Tibial nerve (tissue), 4 donors: Measurements from ENCODE around the gene CRYBG3. TPM values are rescaled to one million over a fixed set of nuclear protein-coding genes. Genes with fewer than 3 reads are reported as not detected.

ENCODE experiments used
- DNase-seq, 2 donors: peaks; one replicate each; pipeline ENCODE4 v3.0.0-alpha.2; 2019; ENCODE audit warnings: low spot score in 2 of 2
- H3K27ac ChIP-seq, 4 donors: fragments of 200-600 bp; sonication (generic) in 3 of 4; one replicate each; pipeline ENCODE4 v1.5.1; 2017 to 2019; ENCODE audit warnings: mild to moderate bottlenecking in 1 of 4
- H3K27me3 ChIP-seq, 2 donors: fragments of 200-600 bp; sonication (generic) in 1 of 2; one replicate each; pipeline versions ENCODE4 v1.5.1 to v1.6.0; 2017 to 2019
- H3K36me3 ChIP-seq, 3 donors: fragments of 200-600 bp; sonication (generic); one replicate each; pipeline ENCODE4 v1.5.1; 2018 to 2019
- H3K4me1 ChIP-seq, 4 donors: fragments of 200-600 bp; sonication (generic) in 3 of 4; one replicate each; pipeline ENCODE4 v1.5.1; 2017 to 2019
- H3K4me3 ChIP-seq, 4 donors: fragments of 200-600 bp; sonication (generic) in 3 of 4; one replicate each; pipeline ENCODE4 v1.5.1; 2017 to 2019; ENCODE audit warnings: mild to moderate bottlenecking in 1 of 4, moderate library complexity in 1 of 4
- H3K9me3 ChIP-seq, 4 donors: fragments of 200-600 bp; sonication (generic) in 3 of 4; one replicate each; pipeline ENCODE4 v1.5.1; 2017 to 2019
- CTCF ChIP-seq, 5 experiments: fragments of 200-600 bp in 3 of 5; fragments of 450-650 bp in 2 of 5; sonication (generic) in 3 of 5; IDR thresholded peaks; one replicate each; pipeline ENCODE4 v1.5.1; 2016 to 2019; ENCODE audit warnings: antibody characterized with exemption in 5 of 5, mild to moderate bottlenecking in 3 of 5, moderate library complexity in 2 of 5
- EP300 ChIP-seq, 2 donors: sonication (generic); formaldehyde crosslinking; IDR thresholded peaks; one replicate each; pipeline ENCODE4 v1.6.1; 2017; ENCODE audit warnings: antibody characterized with exemption in 2 of 2, mild to moderate bottlenecking in 1 of 2
- POLR2A ChIP-seq, 2 donors: fragments of 450-650 bp; IDR thresholded peaks; one replicate each; pipeline ENCODE4 v1.6.1; 2017; ENCODE audit warnings: antibody characterized with exemption in 2 of 2, mild to moderate bottlenecking in 2 of 2, moderate library complexity in 2 of 2
- WGBS, 2 donors: methylation state at CpG; one replicate each; pipeline ENCODE4 v1.1.5; 2018; 5-methylcytosine and 5-hydroxymethylcytosine counted together
- total RNA-seq, 4 donors: library from RNA; depleted of rRNA; stranded (reverse); fragments of >200 nt; gene quantifications; one replicate each; pipeline ENCODE4 v1.1.0, GENCODE V29; 2016

Gene CRYBG3
- total RNA-seq, 4 donors from 2014 or later, result 30.9 to 48.1 (median 32.1) TPM

DNA sequence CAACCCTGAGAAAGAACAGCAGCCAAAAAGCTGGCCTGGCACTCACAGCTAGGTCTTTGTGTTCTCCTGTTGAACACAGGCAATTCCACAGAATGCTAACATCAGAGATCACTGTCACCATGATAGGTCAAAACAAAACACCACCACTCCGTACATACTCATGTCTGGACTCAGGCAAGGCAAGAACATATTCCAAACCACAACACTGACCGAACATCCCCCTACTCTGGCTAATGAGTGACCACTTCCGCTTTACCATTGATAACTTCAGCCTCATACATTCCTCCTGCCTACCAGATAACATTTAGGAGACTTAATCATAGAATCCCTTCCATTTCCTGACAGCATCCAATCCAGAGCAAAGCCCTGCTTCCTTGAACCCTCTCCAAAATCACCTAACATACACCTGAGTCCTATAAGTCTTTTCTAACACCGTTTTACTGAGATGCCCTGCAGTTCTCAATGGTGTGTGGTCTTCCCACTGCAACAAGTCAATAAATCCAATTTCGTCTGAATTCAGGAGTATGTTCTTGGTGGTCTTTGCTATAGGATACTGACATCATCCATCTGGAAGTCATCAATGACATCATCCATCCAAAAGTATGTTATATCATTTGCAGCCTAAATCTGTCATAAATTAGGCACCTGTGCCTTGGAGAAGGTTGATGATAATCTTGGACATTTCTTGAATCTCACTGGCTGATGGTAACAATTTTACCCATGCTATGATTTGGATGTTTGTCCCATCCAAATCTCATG lies 126.7 kb downstream of the CRYBG3 start:
- Histone ChIP-seq H3K4me3 (no peak overlapping the region), H3K36me3 (peaks cover 0 to 93% (median 0%) of the 10 kb centered on the region in 3 donors), H3K27ac (no peak overlapping the region), H3K27me3 (no peaks in the 10 kb centered on the region), H3K4me1 (peaks cover 0 to 10% (median 0%) of the 10 kb centered on the region in 4 donors), H3K9me3 (no peaks in the 10 kb centered on the region)
- WGBS, 2 donors, result 77 to 80% methylated on average over 5 of the region's 5 CpGs
- no peak for TF ChIP-seq EP300 (IDR thresholded peaks at IDR 0.05)
- TF ChIP-seq CTCF (IDR thresholded peaks at IDR 0.05), result no peak
- no peak for TF ChIP-seq POLR2A (IDR thresholded peaks at IDR 0.05)
- no peak for DNase-seq

DNA sequence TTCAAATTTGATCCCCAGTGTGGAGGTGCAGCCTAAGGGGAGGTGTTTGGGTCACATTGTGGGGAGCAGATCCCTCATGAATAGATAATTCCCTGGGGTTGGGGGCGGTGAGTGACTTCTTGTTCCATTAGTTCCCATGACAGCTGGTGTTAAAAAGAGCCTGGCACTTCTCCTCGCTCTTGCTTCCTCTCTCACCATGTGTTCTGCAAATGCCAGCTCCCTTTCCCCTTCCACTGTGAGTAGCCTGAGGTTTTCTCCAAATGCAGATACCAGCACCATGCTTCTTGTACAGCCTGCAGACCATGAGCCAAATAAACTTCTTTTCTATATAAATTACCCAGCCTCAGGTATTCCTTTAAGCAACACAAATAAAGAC lies 127.3 kb downstream of the CRYBG3 start:
- WGBS, 2 donors, result 88 to 93% methylated on average over 2 of the region's 2 CpGs
- peaks cover 0 to 93% (median 0%) of the 10 kb centered on the region in 3 donors for H3K36me3 ChIP-seq

GRCh38 chr3:97949743-97950142 lies 127.9 kb downstream of the CRYBG3 start:
- Histone ChIP-seq H3K9me3 (no peaks in the 10 kb centered on the region), H3K36me3 (peaks cover 0 to 94% (median 0%) of the 10 kb centered on the region in 3 donors), H3K4me1 (peaks cover 0 to 10% (median 0%) of the 10 kb centered on the region in 4 donors), H3K4me3 (no peak overlapping the region), H3K27me3 (no peaks in the 10 kb centered on the region), H3K27ac (no peak overlapping the region)
- TF ChIP-seq EP300 (IDR thresholded peaks at IDR 0.05), result no peak
- no peak for TF ChIP-seq CTCF (IDR thresholded peaks at IDR 0.05)
- no peak for TF ChIP-seq POLR2A (IDR thresholded peaks at IDR 0.05)
- 41 to 75% methylated on average over 5 of the region's 5 CpGs for WGBS, 2 donors
- DNase-seq, result no peak

More for the DNA sequence above, 127.3 kb downstream of the CRYBG3 start:
- H3K27ac ChIP-seq, result no peak overlapping the region
- H3K9me3 ChIP-seq, result no peaks in the 10 kb centered on the region
- DNase-seq, result no peak
- no peak overlapping the region for H3K4me3 ChIP-seq
- H3K27me3 ChIP-seq, result no peaks in the 10 kb centered on the region
- peaks cover 0 to 10% (median 0%) of the 10 kb centered on the region in 4 donors for H3K4me1 ChIP-seq
- TF ChIP-seq CTCF (IDR thresholded peaks at IDR 0.05) (no peak), EP300 (IDR thresholded peaks at IDR 0.05) (no peak), POLR2A (IDR thresholded peaks at IDR 0.05) (no peak)

DNA sequence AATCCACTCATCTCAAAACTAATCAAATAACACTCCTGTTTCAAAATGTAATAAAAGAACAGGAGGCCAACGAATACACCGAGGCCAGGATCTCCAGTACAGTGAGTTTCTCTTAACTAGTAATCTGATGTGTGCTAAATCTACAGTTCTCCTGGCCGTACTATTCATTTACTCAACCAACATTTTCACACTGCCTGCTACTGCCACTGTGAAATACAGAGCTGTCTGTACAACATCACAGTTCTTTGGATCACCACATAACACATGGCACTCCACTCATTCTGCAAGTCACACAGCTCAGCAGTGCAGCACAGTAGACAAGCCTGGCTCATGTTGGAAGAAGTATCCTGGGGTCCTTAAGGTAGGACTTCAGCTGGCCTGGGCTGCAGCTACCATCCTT lies 128.5 kb downstream of the CRYBG3 start:
- no peak for DNase-seq
- no peak overlapping the region for H3K4me3 ChIP-seq
- peaks cover 0 to 95% (median 0%) of the 10 kb centered on the region in 3 donors for H3K36me3 ChIP-seq
- no peak overlapping the region for H3K27ac ChIP-seq
- no peaks in the 10 kb centered on the region for H3K27me3 ChIP-seq
- H3K4me1 ChIP-seq, result peaks cover 0 to 10% (median 0%) of the 10 kb centered on the region in 4 donors
- TF ChIP-seq CTCF (IDR thresholded peaks at IDR 0.05), result no peak
- no peak for TF ChIP-seq EP300 (IDR thresholded peaks at IDR 0.05)
- TF ChIP-seq POLR2A (IDR thresholded peaks at IDR 0.05), result no peak
- 88 to 89% methylated on average over 3 of the region's 3 CpGs for WGBS, 2 donors
- H3K9me3 ChIP-seq, result no peaks in the 10 kb centered on the region

- H3K36me3 ChIP-seq, result peaks cover 0 to 82% (median 0%) of the 10 kb centered on the region in 3 donors
- H3K27ac ChIP-seq, result no peak overlapping the region
- 71 to 84% methylated on average over 3 of the region's 3 CpGs for WGBS, 2 donors
- H3K27me3 ChIP-seq, result no peaks in the 10 kb centered on the region
- peaks cover 0 to 10% (median 0%) of the 10 kb centered on the region in 4 donors for H3K4me1 ChIP-seq
- DNase-seq, result peak; percentile 23 to 32
- no peak overlapping the region for H3K4me3 ChIP-seq
- TF ChIP-seq CTCF (IDR thresholded peaks at IDR 0.05) (no peak), EP300 (IDR thresholded peaks at IDR 0.05) (peak in 1 of 2 donors; percentile 34)
- no peaks in the 10 kb centered on the region for H3K9me3 ChIP-seq
Measured at GRCh38 chr3:97952280-97952679, 130.5 kb downstream of the CRYBG3 start.
